Sigmoid colon (tissue), 4 donors: ENCODE measurements around the gene TUT4.

ENCODE experiments used
- CTCF ChIP-seq, 4 experiments: fragments of 450-650 bp in 3 of 4; fragments of 200-600 bp in 1 of 4; IDR thresholded peaks; one replicate each; pipeline ENCODE4 v1.5.1; 2016 to 2019; ENCODE audit warnings: antibody characterized with exemption in 4 of 4, mild to moderate bottlenecking in 3 of 4, moderate library complexity in 2 of 4
- EP300 ChIP-seq, 4 donors: sonication (generic); formaldehyde crosslinking; IDR thresholded peaks; one replicate each; pipeline ENCODE4 v1.6.1; 2017; ENCODE audit warnings: antibody characterized with exemption in 4 of 4
- POLR2A ChIP-seq, 2 donors: fragments of 450-650 bp; IDR thresholded peaks; one replicate each; pipeline ENCODE4 v1.6.1; 2016; ENCODE audit warnings: antibody characterized with exemption in 2 of 2, mild to moderate bottlenecking in 2 of 2, moderate library complexity in 2 of 2
- POLR2AphosphoS5 ChIP-seq, 4 donors: sonication (generic); formaldehyde crosslinking; IDR thresholded peaks; one replicate each; pipeline ENCODE4 v1.6.1; 2017; ENCODE audit warnings: antibody characterized with exemption in 4 of 4

GRCh38 chr1:52444463-52444862, 108.4 kb downstream of the TUT4 start:
- TF ChIP-seq POLR2A (IDR thresholded peaks at IDR 0.05) (no peak), CTCF (IDR thresholded peaks at IDR 0.05) (no peak), EP300 (IDR thresholded peaks at IDR 0.05) (no peak), POLR2AphosphoS5 (IDR thresholded peaks at IDR 0.05) (no peak)
